ENCODE results near the gene CDH10. TPM values are rescaled to one million over a fixed set of nuclear protein-coding genes. Genes with fewer than 3 reads are reported as not detected.

The CDH10 gene
- total RNA-seq, 1 donor from 2014 or later, result not detected

- DNase-seq (ENCODE audit: low spot score), result no peak
These were observed 163.8 kb downstream of the CDH10 start for GRCh38 chr5:24480952-24481351.

DNA sequence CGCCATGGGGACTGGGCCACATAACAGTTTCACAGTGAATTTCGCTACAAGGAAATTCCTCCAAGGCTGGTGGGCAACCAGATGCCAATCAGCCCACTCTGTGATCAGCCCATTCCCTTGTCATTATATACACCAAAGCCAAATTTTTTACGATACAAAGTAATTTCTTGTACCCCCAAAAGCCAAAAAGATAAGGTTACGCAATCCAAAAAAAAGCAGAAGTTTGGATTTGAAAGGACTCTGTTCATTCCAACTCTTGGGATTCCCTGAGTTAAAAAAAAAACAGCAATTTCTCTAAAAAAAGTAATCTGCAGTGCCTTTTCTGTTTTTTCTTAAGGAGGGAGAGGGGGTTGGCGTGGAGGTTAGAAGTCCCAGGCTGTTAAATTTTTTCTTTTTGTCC is 166.8 kb downstream of the CDH10 start:
- DNase-seq (ENCODE audit: low spot score), result no peak

DNA sequence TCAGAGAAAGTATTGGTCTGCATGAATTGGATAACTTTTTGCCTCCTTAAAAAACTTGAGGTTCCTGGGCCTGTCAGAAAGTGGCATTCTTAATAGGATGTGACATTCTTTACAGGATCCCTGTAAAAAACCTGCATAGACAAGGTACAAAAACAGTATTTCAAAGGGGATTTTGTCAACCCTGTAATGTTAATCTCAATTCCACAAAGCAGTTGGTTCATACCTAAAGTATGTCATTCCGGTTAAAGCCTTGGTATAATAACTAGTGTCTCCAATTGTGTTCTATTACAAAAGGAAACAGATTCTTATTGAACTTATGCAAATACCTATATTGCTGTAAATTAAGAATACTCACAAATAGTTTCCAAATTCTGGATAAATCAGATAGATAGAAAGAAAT is 169.7 kb downstream of the CDH10 start:
- no peak for DNase-seq (ENCODE audit: low spot score)

DNA sequence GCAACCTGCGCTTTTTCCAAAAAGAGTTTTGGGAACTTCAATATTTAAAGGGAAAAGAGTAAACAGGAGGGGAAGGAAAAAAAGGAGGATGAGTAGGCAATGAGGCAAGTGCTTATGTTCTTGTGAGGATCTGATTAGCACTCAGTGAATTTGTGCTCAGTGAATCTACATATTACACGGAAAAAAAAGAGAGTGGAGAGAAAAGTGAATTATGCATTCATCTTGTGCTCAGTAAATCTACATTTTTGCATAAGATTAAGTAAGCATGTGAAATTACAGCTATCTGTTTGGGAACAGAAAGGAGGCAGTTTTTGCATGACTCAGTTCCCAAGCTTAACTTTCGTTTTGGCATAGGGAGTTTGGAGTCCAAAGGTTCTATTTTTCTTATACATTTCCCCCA is 170.1 kb downstream of the CDH10 start:
- DNase-seq (ENCODE audit: low spot score), result no peak

- DNase-seq (ENCODE audit: low spot score), result no peak
These were observed 172.3 kb downstream of the CDH10 start for GRCh38 chr5:24472518-24472917.

DNA sequence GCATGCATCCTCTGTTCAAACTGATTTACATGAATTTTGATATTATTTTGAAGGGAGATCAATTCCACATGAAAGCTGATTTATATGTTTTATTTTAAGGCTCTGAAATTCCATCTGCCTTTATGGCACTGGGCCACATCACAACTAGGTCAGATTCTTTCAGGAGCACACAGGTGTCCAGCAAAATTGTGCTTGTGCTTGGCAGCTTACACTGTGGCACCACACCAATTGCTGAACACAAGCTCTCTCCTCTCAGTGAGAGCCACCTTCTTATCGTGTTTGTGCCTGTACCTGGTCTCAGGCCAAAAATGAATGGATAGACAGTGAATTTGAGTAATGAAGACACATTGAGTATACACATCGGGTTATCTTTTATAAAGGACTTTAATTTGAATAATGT is 200.4 kb downstream of the CDH10 start:
- no peak for DNase-seq (ENCODE audit: low spot score)

DNA sequence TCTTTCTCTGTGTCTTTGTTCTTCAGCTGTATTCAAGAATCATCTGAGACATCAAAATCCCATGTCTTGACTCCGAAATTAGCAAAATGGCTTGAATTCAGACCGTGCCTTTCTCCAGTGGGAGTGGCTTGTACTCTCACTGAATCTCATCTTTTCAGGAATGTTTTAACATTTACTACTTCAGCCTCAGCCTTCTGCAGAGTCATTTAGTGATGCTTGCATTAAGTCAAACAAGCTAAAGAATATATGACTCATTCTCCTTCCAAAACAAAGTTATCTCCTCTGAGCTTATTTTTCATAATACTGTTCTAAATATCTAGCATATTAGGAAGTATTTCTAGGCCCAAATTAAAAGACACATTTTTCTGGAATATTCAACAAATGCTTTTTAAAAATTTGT is 205.3 kb downstream of the CDH10 start:
- DNase-seq (ENCODE audit: low spot score), result no peak
